ENCODE measurements around the gene ENDOV. TPM values are rescaled to one million over a fixed set of nuclear protein-coding genes. Genes with fewer than 3 reads are reported as not detected.
A peak's percentile ranks its signal among the peaks of the same experiment; 100 is the strongest.

ENDOV gene
- total RNA-seq (10 to 100 TPM; 10.1 to 12.0 TPM), total RNA-seq (5.4 to 23.1 (median 10.2) reads per million in 172 experiments)
- polyA plus RNA-seq (2013, experiment 1 of 2), result 7.4 TPM
- polyA plus RNA-seq (2013, experiment 2 of 2), result 7.6 TPM

- peaks cover 27% of the 10 kb centered on the region for H3K27me3 Mint-ChIP-seq
- peak within 1 kb of the TSS; percentile 46 to 79 for H3K27ac ChIP-seq (ENCODE audit: low read depth in 1 of 2, low read length in 2 of 2)
- peaks cover 20% of the 10 kb centered on the region for H3K36me3 Mint-ChIP-seq (ENCODE audit: low read depth)
- peak; percentile 88 to 99 (median 92) for DNase-seq
- peaks cover 34% of the 10 kb centered on the region for H3K4me1 Mint-ChIP-seq (ENCODE audit: low read depth)
- peak within 1 kb of the TSS; percentile 100 for H3K4me3 ChIP-seq (ENCODE audit: low read length)
- peaks cover 0 to 10% of the 10 kb centered on the region in 2 experiments for H3K27me3 ChIP-seq (ENCODE audit: control insufficient read depth in 1 of 2, insufficient read depth in 2 of 2, low read length in 2 of 2)
- no peaks in the 10 kb centered on the region for H3K9me3 Mint-ChIP-seq
- intact Hi-C loops (cut with DNase I, micrococcal nuclease), result loop anchor here (1.0 to 5.0 kb wide), 3 partner anchors 39 to 148 kb away; no protein-coding TSS in a partner anchor
- peak within 1 kb of the TSS; percentile 93 for H3K4me3 Mint-ChIP-seq
- ChIA-PET POLR2A (interaction anchor here (1.1 to 1.7 kb wide), 2 partner anchors 40 to 608 kb away, joined by 3 to 13 read pairs; no protein-coding TSS in a partner anchor), CTCF (interaction anchor here (1.0 to 2.0 kb wide), 2 partner anchors 12 to 574 kb away, joined by 4 to 5 read pairs; no protein-coding TSS in a partner anchor)
- ATAC-seq (ENCODE audit: poor library complexity), result peak; percentile 89
- no peaks in the 10 kb centered on the region for H3K9me3 ChIP-seq (ENCODE audit: control insufficient read depth in 1 of 2, insufficient read depth in 1 of 2, low read length in 2 of 2)
- no peak for TF ChIP-seq CTCF (IDR thresholded peaks at IDR 0.05)
- H3K36me3 ChIP-seq (ENCODE audit: insufficient read depth, low read length), result peaks cover 11% of the 10 kb centered on the region
- H3K27ac Mint-ChIP-seq, result peak within 1 kb of the TSS; percentile 7
- peaks cover 31% of the 10 kb centered on the region for H3K4me1 ChIP-seq (ENCODE audit: insufficient read depth, low read length)
Measured at GRCh38 chr17:80414803-80415625, at the start of gene ENDOV. Gene ENDOV, plus strand, starts transcription at chr17:80415167. Its CDS starts 28 bp downstream, at chr17:80415195.

- Mint-ChIP-seq H3K9me3 (no peaks in the 10 kb centered on the region), H3K27me3 (no peaks in the 10 kb centered on the region), H3K4me1 (ENCODE audit: low read depth) (no peaks in the 10 kb centered on the region), H3K4me3 (no peak overlapping the region), H3K27ac (no peak overlapping the region), H3K36me3 (ENCODE audit: low read depth) (peaks cover 98% of the 10 kb centered on the region)
- no peaks in the 10 kb centered on the region for H3K4me1 ChIP-seq (ENCODE audit: insufficient read depth, low read length)
- ATAC-seq (ENCODE audit: poor library complexity) (no peak), DNase-seq (no peak)
- no peaks in the 10 kb centered on the region for H3K9me3 ChIP-seq (ENCODE audit: control insufficient read depth in 1 of 2, insufficient read depth in 1 of 2, low read length in 2 of 2)
- CTCF ChIA-PET, result no interaction called here
- no peak for TF ChIP-seq CTCF (IDR thresholded peaks at IDR 0.05)
- H3K4me3 ChIP-seq (ENCODE audit: low read length), result no peak overlapping the region
- peaks cover 97% of the 10 kb centered on the region for H3K36me3 ChIP-seq (ENCODE audit: insufficient read depth, low read length)
- POLR2A ChIA-PET, result no interaction called here
- intact Hi-C loops (cut with DNase I, micrococcal nuclease), result loop anchor here (5.0 to 10.0 kb wide), 2 partner anchors 174 to 281 kb away; no protein-coding TSS in a partner anchor
- no peak overlapping the region for H3K27ac ChIP-seq (ENCODE audit: low read depth in 1 of 2, low read length in 2 of 2)
- H3K27me3 ChIP-seq (ENCODE audit: control insufficient read depth in 1 of 2, insufficient read depth in 2 of 2, low read length in 2 of 2), result no peaks in the 10 kb centered on the region
Measured at GRCh38 chr17:80365983-80366382, 49.0 kb upstream of the ENDOV start.

- H3K27ac Mint-ChIP-seq, result no peak overlapping the region
- H3K4me1 Mint-ChIP-seq (ENCODE audit: low read depth), result no peaks in the 10 kb centered on the region
- intact Hi-C loops (cut with DNase I, micrococcal nuclease), result loop anchor here (5.0 to 10.0 kb wide), 2 partner anchors 175 to 283 kb away; no protein-coding TSS in a partner anchor
- ChIA-PET POLR2A (no interaction called here), CTCF (no interaction called here)
- TF ChIP-seq CTCF (IDR thresholded peaks at IDR 0.05), result no peak
- DNase-seq (no peak), ATAC-seq (ENCODE audit: poor library complexity) (no peak)
- H3K4me3 Mint-ChIP-seq, result no peak overlapping the region
- H3K27me3 ChIP-seq (ENCODE audit: control insufficient read depth in 1 of 2, insufficient read depth in 2 of 2, low read length in 2 of 2), result no peaks in the 10 kb centered on the region
- H3K36me3 ChIP-seq (ENCODE audit: insufficient read depth, low read length), result peaks cover 97% of the 10 kb centered on the region
- H3K27ac ChIP-seq (ENCODE audit: low read depth in 1 of 2, low read length in 2 of 2), result no peak overlapping the region
- no peaks in the 10 kb centered on the region for H3K27me3 Mint-ChIP-seq
- H3K36me3 Mint-ChIP-seq (ENCODE audit: low read depth), result peaks cover 98% of the 10 kb centered on the region
- no peaks in the 10 kb centered on the region for H3K4me1 ChIP-seq (ENCODE audit: insufficient read depth, low read length)
- H3K9me3 ChIP-seq (ENCODE audit: control insufficient read depth in 1 of 2, insufficient read depth in 1 of 2, low read length in 2 of 2), result no peaks in the 10 kb centered on the region
- H3K4me3 ChIP-seq (ENCODE audit: low read length), result no peak overlapping the region
- no peaks in the 10 kb centered on the region for H3K9me3 Mint-ChIP-seq
Measured at GRCh38 chr17:80367503-80367902, 47.5 kb upstream of the ENDOV start.

Data from CD4-positive, alpha-beta T cell (primary cell).